Measurements from ENCODE around the gene ALG3. TPM values are rescaled to one million over a fixed set of nuclear protein-coding genes. Genes with fewer than 3 reads are reported as not detected.

Gene ALG3
- total RNA-seq, 4 donors from 2014 or later = 36.6 to 63.0 (median 59.2) TPM

GRCh38 chr3:184259396-184259877 is 10.7 kb upstream of the ALG3 start:
- TF ChIP-seq CTCF (IDR thresholded peaks at IDR 0.05) (no peak), POLR2AphosphoS5 (IDR thresholded peaks at IDR 0.05) (no peak), POLR2A (IDR thresholded peaks at IDR 0.05) (no peak), EP300 (IDR thresholded peaks at IDR 0.05) (no peak)

GRCh38 chr3:184258926-184259325 is 10.2 kb upstream of the ALG3 start:
- H3K36me3 ChIP-seq = peaks cover 4% of the 10 kb centered on the region
- no peak for TF ChIP-seq POLR2A (IDR thresholded peaks at IDR 0.05)
- no peak for TF ChIP-seq POLR2AphosphoS5 (IDR thresholded peaks at IDR 0.05)
- no peak for TF ChIP-seq CTCF (IDR thresholded peaks at IDR 0.05)
- no peak for TF ChIP-seq EP300 (IDR thresholded peaks at IDR 0.05)
- DNase-seq (ENCODE audit: low spot score in 2 of 2) = no peak
- no peaks in the 10 kb centered on the region for H3K9me3 ChIP-seq
- 88% methylated on average over 5 of the region's 5 CpGs for WGBS
- H3K27me3 ChIP-seq = peaks cover 57% of the 10 kb centered on the region
- H3K4me1 ChIP-seq = peaks cover 33% of the 10 kb centered on the region
- H3K4me3 ChIP-seq = no peak overlapping the region
- H3K27ac ChIP-seq = no peak overlapping the region

More at GRCh38 chr3:184259396-184259877, 10.7 kb upstream of the ALG3 start:
- Histone ChIP-seq H3K4me3 (peak overlapping the region; percentile 50), H3K36me3 (peaks cover 4% of the 10 kb centered on the region), H3K4me1 (peaks cover 33% of the 10 kb centered on the region), H3K9me3 (no peaks in the 10 kb centered on the region), H3K27me3 (peaks cover 62% of the 10 kb centered on the region), H3K27ac (no peak overlapping the region)
- 35% methylated on average over 10 of the region's 28 CpGs for WGBS
- no peak for DNase-seq (ENCODE audit: low spot score in 2 of 2)

GRCh38 chr3:184257083-184257915 is 8.5 kb upstream of the ALG3 start:
- no peak overlapping the region for H3K27ac ChIP-seq
- WGBS = 89% methylated on average over 23 of the region's 23 CpGs
- peaks cover 42% of the 10 kb centered on the region for H3K27me3 ChIP-seq

GRCh38 chr3:184255291-184256039 is 6.7 kb upstream of the ALG3 start:
- no peak for DNase-seq (ENCODE audit: low spot score in 2 of 2)
- peaks cover 24% of the 10 kb centered on the region for H3K27me3 ChIP-seq
- no peak overlapping the region for H3K27ac ChIP-seq
- no peaks in the 10 kb centered on the region for H3K9me3 ChIP-seq
- peaks cover 4% of the 10 kb centered on the region for H3K36me3 ChIP-seq
- 76% methylated on average over 3 of the region's 3 CpGs for WGBS
- TF ChIP-seq EP300 (IDR thresholded peaks at IDR 0.05) = no peak
- TF ChIP-seq POLR2A (IDR thresholded peaks at IDR 0.05) = no peak
- TF ChIP-seq POLR2AphosphoS5 (IDR thresholded peaks at IDR 0.05) = no peak
- H3K4me1 ChIP-seq = peaks cover 12% of the 10 kb centered on the region
- no peak overlapping the region for H3K4me3 ChIP-seq

More at GRCh38 chr3:184257083-184257915, 8.5 kb upstream of the ALG3 start:
- Histone ChIP-seq H3K4me1 (peaks cover 27% of the 10 kb centered on the region), H3K9me3 (no peaks in the 10 kb centered on the region), H3K36me3 (peaks cover 4% of the 10 kb centered on the region), H3K4me3 (no peak overlapping the region)
- no peak for TF ChIP-seq CTCF (IDR thresholded peaks at IDR 0.05)
- no peak for TF ChIP-seq POLR2A (IDR thresholded peaks at IDR 0.05)
- no peak for TF ChIP-seq POLR2AphosphoS5 (IDR thresholded peaks at IDR 0.05)
- no peak for TF ChIP-seq EP300 (IDR thresholded peaks at IDR 0.05)
- no peak for DNase-seq (ENCODE audit: low spot score in 2 of 2)

GRCh38 chr3:184250167-184250828 is 1.5 kb upstream of the ALG3 start:
- peak overlapping the region; percentile 74 for H3K4me3 ChIP-seq
- no peaks in the 10 kb centered on the region for H3K27me3 ChIP-seq
- H3K36me3 ChIP-seq = peaks cover 4% of the 10 kb centered on the region
- H3K9me3 ChIP-seq = no peaks in the 10 kb centered on the region
- TF ChIP-seq POLR2A (IDR thresholded peaks at IDR 0.05) (no peak), CTCF (IDR thresholded peaks at IDR 0.05) (peak; percentile 71 to 91), POLR2AphosphoS5 (IDR thresholded peaks at IDR 0.05) (no peak), EP300 (IDR thresholded peaks at IDR 0.05) (no peak)
- WGBS = 13% methylated on average over 19 of the region's 20 CpGs
- H3K27ac ChIP-seq = peak overlapping the region; percentile 87
- H3K4me1 ChIP-seq = peaks cover 21% of the 10 kb centered on the region
- DNase-seq (ENCODE audit: low spot score in 2 of 2) = peak; percentile 91

All from suprapubic skin (tissue), 4 donors.